Neural cell (in vitro differentiated cells): ENCODE data around the gene APOC3. TPM values are rescaled to one million over a fixed set of nuclear protein-coding genes. Genes with fewer than 3 reads are reported as not detected.

Experiments used
- H2AFZ ChIP-seq: fragments of 200-600, 300-800 bp; sonication (generic), shearing (Covaris generic); 2 replicates; pipeline ENCODE4 v1.6.0; 2014; ENCODE audit warnings: low read depth, mild to moderate bottlenecking, antibody characterized with exemption, low read length, moderate library complexity
- H3F3A ChIP-seq: fragments of 200-600 bp; shearing (Covaris generic); 2 replicates; pipeline ENCODE4 v1.6.1; 2016; ENCODE audit warnings: mild to moderate bottlenecking, moderate library complexity, mixed read lengths, antibody characterized with exemption, low read length; ENCODE audit not compliant: insufficient read depth, poor library complexity, severe bottlenecking
- H3K27ac ChIP-seq: fragments of 200-600, 300-800 bp; sonication (generic), shearing (Covaris generic); 2 replicates; pipeline ENCODE4 v1.5.1; 2014; ENCODE audit warnings: mild to moderate bottlenecking, low read length, moderate library complexity
- H3K27me3 ChIP-seq: fragments of 300-800, 200-600 bp; sonication (generic), shearing (Covaris generic); 2 replicates; pipeline ENCODE4 v1.6.0; 2014; ENCODE audit warnings: mild to moderate bottlenecking, low read depth, low read length, moderate library complexity; ENCODE audit not compliant: insufficient read depth
- H3K36me3 ChIP-seq: fragments of 300-800, 200-600 bp; sonication (generic), shearing (Covaris generic); 2 replicates; pipeline ENCODE4 v1.5.1; 2014; ENCODE audit warnings: mild to moderate bottlenecking, antibody characterized with exemption, low read length, moderate library complexity; ENCODE audit not compliant: insufficient read depth
- H3K4me2 ChIP-seq: fragments of 300-800, 200-600 bp; sonication (generic), shearing (Covaris generic); 2 replicates; pipeline ENCODE4 v1.6.0; 2014; ENCODE audit warnings: mild to moderate bottlenecking, low read length
- H3K4me3 ChIP-seq: fragments of 300-800, 200-600 bp; sonication (generic), shearing (Covaris generic); 2 replicates; pipeline ENCODE4 v1.5.1; 2014; ENCODE audit warnings: mild to moderate bottlenecking, low read length, moderate library complexity
- H3K79me2 ChIP-seq: fragments of 200-600 bp; shearing (Covaris generic); replicated peaks from 2 replicates; pipeline ENCODE4 v1.6.0; 2014; ENCODE audit warnings: mild to moderate bottlenecking, low read length, moderate library complexity; ENCODE audit not compliant: insufficient read depth
- H3K9ac ChIP-seq: fragments of 300-800, 200-600 bp; sonication (generic), shearing (Covaris generic); 2 replicates; pipeline ENCODE4 v1.6.1; 2016; ENCODE audit warnings: mild to moderate bottlenecking, low read length, mixed read lengths
- H3K9me2 ChIP-seq: fragments of 200-600 bp; shearing (Covaris generic); 2 replicates; pipeline ENCODE4 v1.6.1; 2016; ENCODE audit warnings: mild to moderate bottlenecking, low read length, mixed read lengths; ENCODE audit not compliant: insufficient read depth
- H3K9me3 ChIP-seq: fragments of 200-600, 300-800 bp; sonication (generic), shearing (Covaris generic); 2 replicates; pipeline ENCODE4 v1.6.1; 2016; ENCODE audit warnings: mild to moderate bottlenecking, mixed run types, low read length, moderate library complexity, mixed read lengths
- H4K20me1 ChIP-seq: fragments of 200-600 bp; shearing (Covaris generic); 2 replicates; pipeline ENCODE4 v1.6.1; 2016; ENCODE audit warnings: mild to moderate bottlenecking, mixed run types; ENCODE audit not compliant: insufficient read depth
- EP300 ChIP-seq: fragments of 450-650 bp; conservative IDR thresholded peaks from 2 replicates; pipeline ENCODE4 v1.6.1; 2014; ENCODE audit warnings: antibody characterized with exemption, mild to moderate bottlenecking, moderate library complexity; ENCODE audit not compliant: poor library complexity, severe bottlenecking
- EZH2 ChIP-seq: fragments of 200-600, 300-800 bp; shearing (Covaris generic), sonication (generic); IDR thresholded peaks from 2 replicates; pipeline ENCODE4 v1.6.1; 2014; ENCODE audit warnings: antibody characterized with exemption, low read length, borderline replicate concordance, mild to moderate bottlenecking; ENCODE audit not compliant: insufficient read depth, poor library complexity, severe bottlenecking
- MXI1 ChIP-seq: fragments of 450-650 bp; conservative IDR thresholded peaks from 2 replicates; pipeline ENCODE4 v1.6.1; 2014; ENCODE audit warnings: antibody characterized with exemption, mild to moderate bottlenecking; ENCODE audit not compliant: poor library complexity, severe bottlenecking
- POLR2AphosphoS5 ChIP-seq: IDR thresholded peaks from 2 replicates; pipeline ENCODE4 v1.6.1; 2012
- RAD21 ChIP-seq: fragments of 450-650 bp; conservative IDR thresholded peaks from 2 replicates; pipeline ENCODE4 v1.6.1; 2014; ENCODE audit warnings: antibody characterized with exemption, mild to moderate bottlenecking, moderate library complexity
- SMC3 ChIP-seq: fragments of 450-650 bp; conservative IDR thresholded peaks from 2 replicates; pipeline ENCODE4 v1.6.1; 2014; ENCODE audit warnings: antibody characterized with exemption, mild to moderate bottlenecking, moderate library complexity; ENCODE audit not compliant: poor library complexity
- TAF1 ChIP-seq: IDR thresholded peaks from 2 replicates; pipeline ENCODE4 v1.6.1; 2012; ENCODE audit warnings: low read depth
- polyA plus RNA-seq: library from polyadenylated mRNA; depleted of rRNA; stranded (reverse); fragments of >200 nt; gene quantifications from 2 replicates; pipeline ENCODE4 v1.2.3, GENCODE V29; 2014
- TF ChIP-seq, protein P1 (sequence below): fragments of 450-650 bp; IDR thresholded peaks from 2 replicates; pipeline ENCODE4 v1.5.1; 2014; ENCODE audit warnings: antibody characterized with exemption, mild to moderate bottlenecking, moderate library complexity; ENCODE audit not compliant: poor library complexity, severe bottlenecking
- TF ChIP-seq, protein P2 (sequence below): IDR thresholded peaks from 2 replicates; pipeline ENCODE4 v1.6.1; 2012; ENCODE audit warnings: borderline replicate concordance

APOC3 gene
- polyA plus RNA-seq, 1 donor from 2014 or later: not detected

DNA sequence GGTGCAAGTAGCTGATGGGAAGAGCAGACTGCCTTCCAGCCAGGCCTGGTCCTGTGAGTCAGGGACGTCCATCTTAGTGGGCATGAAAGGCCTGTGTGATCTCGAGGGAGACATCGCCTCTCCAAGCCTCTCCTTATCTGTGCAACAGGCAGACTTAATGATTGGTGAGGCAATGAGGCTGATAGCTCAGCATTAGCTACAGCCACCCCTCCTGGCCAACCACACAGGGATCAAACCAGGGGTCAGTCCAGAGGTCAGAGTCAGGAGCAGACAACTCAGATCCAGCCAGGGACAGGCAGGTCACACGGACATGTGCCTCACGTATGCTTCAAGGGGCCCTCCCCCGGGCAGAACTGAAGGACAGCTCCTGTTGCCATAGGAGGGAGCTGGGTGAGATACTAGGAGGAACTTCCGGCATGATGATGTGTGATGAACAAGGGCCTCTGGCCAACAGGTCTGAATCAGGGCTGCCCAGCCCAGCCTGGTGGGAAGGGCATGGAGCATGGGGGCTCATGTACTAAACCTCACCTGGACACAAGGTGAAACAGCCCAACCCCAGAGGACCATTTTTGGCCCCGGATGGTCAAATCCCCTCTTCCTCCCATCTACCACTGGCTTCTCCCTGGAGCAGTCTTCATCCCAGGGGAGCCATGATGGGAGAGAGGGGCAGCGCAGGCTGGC, 2.8 kb upstream of the APOC3 start:
- no peaks in the 10 kb centered on the region for H3K79me2 ChIP-seq
- H4K20me1 ChIP-seq: no peaks in the 10 kb centered on the region
- H3K27me3 ChIP-seq: no peaks in the 10 kb centered on the region
- H3K27ac ChIP-seq: no peak overlapping the region
- H3K36me3 ChIP-seq: no peaks in the 10 kb centered on the region
- TF ChIP-seq MXI1: no peak
- TF ChIP-seq, protein P1, sequence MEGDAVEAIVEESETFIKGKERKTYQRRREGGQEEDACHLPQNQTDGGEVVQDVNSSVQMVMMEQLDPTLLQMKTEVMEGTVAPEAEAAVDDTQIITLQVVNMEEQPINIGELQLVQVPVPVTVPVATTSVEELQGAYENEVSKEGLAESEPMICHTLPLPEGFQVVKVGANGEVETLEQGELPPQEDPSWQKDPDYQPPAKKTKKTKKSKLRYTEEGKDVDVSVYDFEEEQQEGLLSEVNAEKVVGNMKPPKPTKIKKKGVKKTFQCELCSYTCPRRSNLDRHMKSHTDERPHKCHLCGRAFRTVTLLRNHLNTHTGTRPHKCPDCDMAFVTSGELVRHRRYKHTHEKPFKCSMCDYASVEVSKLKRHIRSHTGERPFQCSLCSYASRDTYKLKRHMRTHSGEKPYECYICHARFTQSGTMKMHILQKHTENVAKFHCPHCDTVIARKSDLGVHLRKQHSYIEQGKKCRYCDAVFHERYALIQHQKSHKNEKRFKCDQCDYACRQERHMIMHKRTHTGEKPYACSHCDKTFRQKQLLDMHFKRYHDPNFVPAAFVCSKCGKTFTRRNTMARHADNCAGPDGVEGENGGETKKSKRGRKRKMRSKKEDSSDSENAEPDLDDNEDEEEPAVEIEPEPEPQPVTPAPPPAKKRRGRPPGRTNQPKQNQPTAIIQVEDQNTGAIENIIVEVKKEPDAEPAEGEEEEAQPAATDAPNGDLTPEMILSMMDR: no peak
- TF ChIP-seq RAD21: no peak
- TF ChIP-seq EP300: no peak
- TF ChIP-seq, protein P2, sequence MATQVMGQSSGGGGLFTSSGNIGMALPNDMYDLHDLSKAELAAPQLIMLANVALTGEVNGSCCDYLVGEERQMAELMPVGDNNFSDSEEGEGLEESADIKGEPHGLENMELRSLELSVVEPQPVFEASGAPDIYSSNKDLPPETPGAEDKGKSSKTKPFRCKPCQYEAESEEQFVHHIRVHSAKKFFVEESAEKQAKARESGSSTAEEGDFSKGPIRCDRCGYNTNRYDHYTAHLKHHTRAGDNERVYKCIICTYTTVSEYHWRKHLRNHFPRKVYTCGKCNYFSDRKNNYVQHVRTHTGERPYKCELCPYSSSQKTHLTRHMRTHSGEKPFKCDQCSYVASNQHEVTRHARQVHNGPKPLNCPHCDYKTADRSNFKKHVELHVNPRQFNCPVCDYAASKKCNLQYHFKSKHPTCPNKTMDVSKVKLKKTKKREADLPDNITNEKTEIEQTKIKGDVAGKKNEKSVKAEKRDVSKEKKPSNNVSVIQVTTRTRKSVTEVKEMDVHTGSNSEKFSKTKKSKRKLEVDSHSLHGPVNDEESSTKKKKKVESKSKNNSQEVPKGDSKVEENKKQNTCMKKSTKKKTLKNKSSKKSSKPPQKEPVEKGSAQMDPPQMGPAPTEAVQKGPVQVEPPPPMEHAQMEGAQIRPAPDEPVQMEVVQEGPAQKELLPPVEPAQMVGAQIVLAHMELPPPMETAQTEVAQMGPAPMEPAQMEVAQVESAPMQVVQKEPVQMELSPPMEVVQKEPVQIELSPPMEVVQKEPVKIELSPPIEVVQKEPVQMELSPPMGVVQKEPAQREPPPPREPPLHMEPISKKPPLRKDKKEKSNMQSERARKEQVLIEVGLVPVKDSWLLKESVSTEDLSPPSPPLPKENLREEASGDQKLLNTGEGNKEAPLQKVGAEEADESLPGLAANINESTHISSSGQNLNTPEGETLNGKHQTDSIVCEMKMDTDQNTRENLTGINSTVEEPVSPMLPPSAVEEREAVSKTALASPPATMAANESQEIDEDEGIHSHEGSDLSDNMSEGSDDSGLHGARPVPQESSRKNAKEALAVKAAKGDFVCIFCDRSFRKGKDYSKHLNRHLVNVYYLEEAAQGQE: no peak
- no peak for TF ChIP-seq POLR2AphosphoS5
- TF ChIP-seq SMC3: no peak
- no peak for TF ChIP-seq TAF1
- TF ChIP-seq EZH2: no peak
- H3K9ac ChIP-seq: no peak overlapping the region
- no peak overlapping the region for H3K4me2 ChIP-seq
- no peak overlapping the region for H2AFZ ChIP-seq
- no peak overlapping the region for H3K4me3 ChIP-seq
- no peaks in the 10 kb centered on the region for H3F3A ChIP-seq
- no peaks in the 10 kb centered on the region for H3K9me2 ChIP-seq
- H3K9me3 ChIP-seq: no peaks in the 10 kb centered on the region

DNA sequence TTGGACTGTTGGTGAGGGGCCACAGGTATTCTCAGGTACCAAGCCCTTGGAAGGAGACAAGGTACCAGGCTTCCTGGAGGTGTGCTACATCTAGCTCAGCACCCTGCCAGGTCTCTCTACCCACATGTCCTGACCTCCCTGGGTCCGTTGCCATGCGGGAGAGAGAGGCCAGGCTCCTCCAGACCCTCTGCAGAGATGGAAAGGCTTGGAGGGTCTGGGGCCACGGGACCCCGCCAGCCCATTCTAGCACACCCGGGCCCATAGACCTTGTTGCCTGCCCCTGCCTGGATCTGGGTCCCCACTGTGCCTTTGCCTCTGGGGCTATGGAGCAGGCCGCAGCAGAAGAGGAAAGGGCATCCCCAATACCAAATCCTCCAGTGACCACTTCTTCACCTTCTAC, 2.2 kb upstream of the APOC3 start:
- Histone ChIP-seq H3K27me3 (no peaks in the 10 kb centered on the region), H4K20me1 (no peaks in the 10 kb centered on the region), H3K4me3 (no peak overlapping the region), H3K4me2 (no peak overlapping the region), H3K27ac (no peak overlapping the region), H3K9ac (no peak overlapping the region), H3K36me3 (no peaks in the 10 kb centered on the region), H3F3A (no peaks in the 10 kb centered on the region), H3K79me2 (no peaks in the 10 kb centered on the region), H2AFZ (no peak overlapping the region), H3K9me2 (no peaks in the 10 kb centered on the region), H3K9me3 (no peaks in the 10 kb centered on the region)
- TF ChIP-seq RAD21 (no peak), EP300 (no peak), EZH2 (no peak)
